Activated CD8-positive, alpha-beta memory T cell treated with anti-CD3 and anti-CD28 coated beads for 24 hours (primary cell): ENCODE measurements around the gene RNF212B.

ENCODE experiments used
- DNase-seq: peaks from one replicate; pipeline ENCODE4 v3.0.0-alpha.2; 2020

Gene RNF212B

GRCh38 chr14:23297611-23298277 lies 60.0 kb downstream of the RNF212B start:
- DNase-seq = no peak

- DNase-seq = no peak
Observed at GRCh38 chr14:23299211-23299957, 61.6 kb downstream of the RNF212B start.

GRCh38 chr14:23299986-23300686 lies 62.4 kb downstream of the RNF212B start:
- DNase-seq = no peak

GRCh38 chr14:23300687-23301223 lies 63.0 kb downstream of the RNF212B start:
- peak; percentile 65 for DNase-seq

GRCh38 chr14:23301288-23301968 lies 63.7 kb downstream of the RNF212B start:
- peak; percentile 98 for DNase-seq

- DNase-seq = no peak
Observed at GRCh38 chr14:23301969-23302289, 64.2 kb downstream of the RNF212B start.

- peak; percentile 92 for DNase-seq
Observed at GRCh38 chr14:23302290-23303225, 64.8 kb downstream of the RNF212B start, which contains the start of gene PPP1R3E. Gene PPP1R3E, minus strand, starts transcription at chr14:23302859. Its CDS starts 283 bp downstream, at chr14:23302576.

- no peak for DNase-seq
Observed at GRCh38 chr14:23306412-23307145, 68.8 kb downstream of the RNF212B start, which contains the start of gene BCL2L2. Gene BCL2L2, plus strand, starts transcription at chr14:23306833. Its CDS starts 935 bp downstream, at chr14:23307768.

- DNase-seq = no peak
Observed at GRCh38 chr14:23307146-23307530, 69.4 kb downstream of the RNF212B start.

- DNase-seq = no peak
Observed at GRCh38 chr14:23307687-23308644, 70.2 kb downstream of the RNF212B start.

GRCh38 chr14:23308721-23309445 lies 71.1 kb downstream of the RNF212B start:
- DNase-seq = no peak

GRCh38 chr14:23310546-23310945 lies 72.8 kb downstream of the RNF212B start:
- no peak for DNase-seq

GRCh38 chr14:23316300-23316699 lies 78.6 kb downstream of the RNF212B start:
- no peak for DNase-seq

GRCh38 chr14:23319746-23320583 lies 82.2 kb downstream of the RNF212B start:
- peak; percentile 64 for DNase-seq

GRCh38 chr14:23320584-23321571 lies 83.1 kb downstream of the RNF212B start, which contains the start of gene PABPN1:
Gene PABPN1, plus strand, starts transcription at chr14:23321457. Its CDS starts 13 bp downstream, at chr14:23321470.
- peak; percentile 96 for DNase-seq
